Stimulated activated CD8-positive, alpha-beta memory T cell treated with anti-CD3 and anti-CD28 coated beads, Interleukin-15, amount 100 ng/mL, for 1 hour (primary cell): Measurements from ENCODE around the gene DNAJB6.

Experiments used
- DNase-seq: peaks from one replicate; pipeline ENCODE4 v3.0.0-alpha.2; 2020; ENCODE audit warnings: low read depth

DNAJB6 gene

DNA sequence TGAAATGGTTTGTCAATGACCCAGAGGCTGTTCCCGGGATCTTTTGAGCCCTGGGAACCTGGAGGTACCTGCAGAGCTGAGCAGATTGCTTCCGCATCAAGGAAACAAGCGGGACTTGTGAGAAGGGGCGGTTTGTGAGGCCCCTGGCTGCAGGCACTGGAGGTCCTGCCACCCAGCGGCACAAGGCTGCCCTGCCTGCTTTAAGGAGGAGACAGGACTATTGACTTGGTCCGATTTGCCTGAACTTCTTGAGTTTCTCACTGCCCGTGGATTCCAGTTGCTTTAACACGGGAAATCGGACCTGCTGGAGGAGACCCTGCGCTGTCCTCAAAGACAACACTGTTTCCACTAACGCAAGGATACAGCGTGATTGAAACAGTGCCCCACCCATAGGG, 130.1 kb downstream of the DNAJB6 start:
- DNase-seq: no peak
